Neural crest cell (in vitro differentiated cells): Measurements from ENCODE around the gene VARS2. TPM values are rescaled to one million over a fixed set of nuclear protein-coding genes. Genes with fewer than 3 reads are reported as not detected.
A peak's percentile ranks its signal among the peaks of the same experiment; 100 is the strongest.

Experiments
- DNase-seq: peaks from one replicate; pipeline ENCODE4 v3.0.0; 2021; ENCODE audit warnings: low read depth, mixed read lengths, low spot score
- H3K27ac Mint-ChIP-seq: one replicate; pipeline ENCODE4 v1.8.0; 2021; ENCODE audit warnings: mild to moderate bottlenecking, mixed read lengths; ENCODE audit not compliant: unreplicated experiment
- H3K27me3 Mint-ChIP-seq: 2 replicates; pipeline ENCODE4 v1.8.0; 2021; ENCODE audit warnings: low read depth, mild to moderate bottlenecking, mixed read lengths
- H3K36me3 Mint-ChIP-seq: 2 replicates; pipeline ENCODE4 v1.8.0; 2021; ENCODE audit warnings: low read depth, mild to moderate bottlenecking, mixed read lengths
- H3K4me1 Mint-ChIP-seq: 2 replicates; pipeline ENCODE4 v1.8.0; 2021; ENCODE audit warnings: mixed read lengths
- H3K4me3 Mint-ChIP-seq: one replicate; pipeline ENCODE4 v1.8.0; 2021; ENCODE audit warnings: mild to moderate bottlenecking, mixed read lengths
- H3K9me3 Mint-ChIP-seq: 2 replicates; pipeline ENCODE4 v1.8.0; 2021; ENCODE audit warnings: mixed read lengths
- CTCF ChIP-seq: fragments of 200-600 bp; sonication (generic); conservative IDR thresholded peaks from 2 replicates; pipeline ENCODE4 v1.5.0; 2021; ENCODE audit warnings: antibody characterized with exemption, mild to moderate bottlenecking
- total RNA-seq: library from RNA; stranded (reverse); gene quantifications from 2 replicates; pipeline ENCODE4 v1.2.1, GENCODE V29; 2021

The VARS2 gene
- total RNA-seq, 1 donor from 2014 or later, result 68.2 TPM

GRCh38 chr6:30894381-30894780 lies 19.7 kb upstream of the VARS2 start:
- no peaks in the 10 kb centered on the region for H3K27me3 Mint-ChIP-seq
- H3K27ac Mint-ChIP-seq, result no peak overlapping the region
- no peak overlapping the region for H3K4me3 Mint-ChIP-seq
- peaks cover 12% of the 10 kb centered on the region for H3K36me3 Mint-ChIP-seq
- H3K9me3 Mint-ChIP-seq, result no peaks in the 10 kb centered on the region
- DNase-seq, result no peak
- no peak for TF ChIP-seq CTCF
- H3K4me1 Mint-ChIP-seq, result peaks cover 26% of the 10 kb centered on the region

GRCh38 chr6:30894935-30895334 lies 19.1 kb upstream of the VARS2 start:
- H3K4me3 Mint-ChIP-seq, result no peak overlapping the region
- peaks cover 12% of the 10 kb centered on the region for H3K36me3 Mint-ChIP-seq
- DNase-seq, result no peak
- no peak for TF ChIP-seq CTCF
- H3K9me3 Mint-ChIP-seq, result no peaks in the 10 kb centered on the region
- no peaks in the 10 kb centered on the region for H3K27me3 Mint-ChIP-seq
- H3K27ac Mint-ChIP-seq, result peak overlapping the region; percentile 76
- H3K4me1 Mint-ChIP-seq, result peaks cover 25% of the 10 kb centered on the region

GRCh38 chr6:30895343-30895742 lies 18.7 kb upstream of the VARS2 start:
- no peaks in the 10 kb centered on the region for H3K9me3 Mint-ChIP-seq
- H3K36me3 Mint-ChIP-seq, result peaks cover 14% of the 10 kb centered on the region
- no peak for TF ChIP-seq CTCF
- no peaks in the 10 kb centered on the region for H3K27me3 Mint-ChIP-seq
- H3K4me1 Mint-ChIP-seq, result peaks cover 21% of the 10 kb centered on the region
- H3K4me3 Mint-ChIP-seq, result no peak overlapping the region
- peak overlapping the region; percentile 76 for H3K27ac Mint-ChIP-seq
- DNase-seq, result no peak

- H3K27ac Mint-ChIP-seq, result no peak overlapping the region
- DNase-seq, result no peak
- TF ChIP-seq CTCF, result no peak
- peaks cover 19% of the 10 kb centered on the region for H3K4me1 Mint-ChIP-seq
- no peaks in the 10 kb centered on the region for H3K27me3 Mint-ChIP-seq
- peaks cover 14% of the 10 kb centered on the region for H3K36me3 Mint-ChIP-seq
- no peak overlapping the region for H3K4me3 Mint-ChIP-seq
- H3K9me3 Mint-ChIP-seq, result no peaks in the 10 kb centered on the region
Measured at GRCh38 chr6:30896541-30896940, 17.5 kb upstream of the VARS2 start.

- no peak for TF ChIP-seq CTCF
- no peak overlapping the region for H3K4me3 Mint-ChIP-seq
- no peak for DNase-seq
- H3K36me3 Mint-ChIP-seq, result peaks cover 10% of the 10 kb centered on the region
- peaks cover 14% of the 10 kb centered on the region for H3K4me1 Mint-ChIP-seq
- no peaks in the 10 kb centered on the region for H3K9me3 Mint-ChIP-seq
- H3K27me3 Mint-ChIP-seq, result no peaks in the 10 kb centered on the region
- peak overlapping the region; percentile 35 for H3K27ac Mint-ChIP-seq
Measured at GRCh38 chr6:30897882-30898281, 16.2 kb upstream of the VARS2 start.
